HG03457 (cell line): Measurements from ENCODE around the gene CSF2RB.

Experiments
- ATAC-seq: cut with Tn5 transposase; IDR thresholded peaks from one replicate; pipeline ENCODE4 v1.9.1; 2021; ENCODE audit warnings: moderate number of reproducible peaks; ENCODE audit not compliant: unreplicated experiment

CSF2RB gene

DNA sequence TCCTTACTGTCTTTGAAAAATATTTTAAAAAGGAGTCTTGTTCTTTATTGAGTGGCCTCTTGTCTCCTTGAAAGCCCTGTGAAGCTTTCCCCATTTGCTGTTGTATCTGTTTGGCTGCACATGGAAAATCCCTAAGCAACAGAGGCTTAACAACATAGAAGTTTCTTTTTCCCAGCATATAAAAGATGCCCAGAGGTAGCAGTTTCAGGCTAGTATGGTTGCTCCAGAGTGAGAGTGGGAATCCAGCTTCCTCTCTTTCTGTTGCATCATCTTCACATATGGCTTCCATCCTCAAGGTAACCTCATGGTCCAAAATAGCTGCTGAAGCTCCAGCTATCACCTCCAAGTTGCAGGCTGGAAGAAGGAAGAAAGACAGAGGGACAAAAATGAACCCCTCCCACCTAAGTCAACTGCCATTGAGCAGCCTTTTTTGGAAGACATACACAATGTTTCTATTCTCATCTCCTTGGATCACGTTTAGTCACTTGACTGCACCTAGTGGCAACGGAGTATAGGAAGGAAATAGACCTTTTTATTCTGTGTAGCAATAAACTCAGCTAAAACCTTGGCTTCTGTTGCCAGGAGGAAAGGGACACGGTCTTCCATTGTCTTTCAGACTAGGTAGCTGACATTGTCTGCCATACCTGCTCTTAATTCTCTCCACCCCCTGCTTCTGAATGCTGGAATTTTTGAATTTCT lies 5.3 kb downstream of the CSF2RB start:
- ATAC-seq: no peak

DNA sequence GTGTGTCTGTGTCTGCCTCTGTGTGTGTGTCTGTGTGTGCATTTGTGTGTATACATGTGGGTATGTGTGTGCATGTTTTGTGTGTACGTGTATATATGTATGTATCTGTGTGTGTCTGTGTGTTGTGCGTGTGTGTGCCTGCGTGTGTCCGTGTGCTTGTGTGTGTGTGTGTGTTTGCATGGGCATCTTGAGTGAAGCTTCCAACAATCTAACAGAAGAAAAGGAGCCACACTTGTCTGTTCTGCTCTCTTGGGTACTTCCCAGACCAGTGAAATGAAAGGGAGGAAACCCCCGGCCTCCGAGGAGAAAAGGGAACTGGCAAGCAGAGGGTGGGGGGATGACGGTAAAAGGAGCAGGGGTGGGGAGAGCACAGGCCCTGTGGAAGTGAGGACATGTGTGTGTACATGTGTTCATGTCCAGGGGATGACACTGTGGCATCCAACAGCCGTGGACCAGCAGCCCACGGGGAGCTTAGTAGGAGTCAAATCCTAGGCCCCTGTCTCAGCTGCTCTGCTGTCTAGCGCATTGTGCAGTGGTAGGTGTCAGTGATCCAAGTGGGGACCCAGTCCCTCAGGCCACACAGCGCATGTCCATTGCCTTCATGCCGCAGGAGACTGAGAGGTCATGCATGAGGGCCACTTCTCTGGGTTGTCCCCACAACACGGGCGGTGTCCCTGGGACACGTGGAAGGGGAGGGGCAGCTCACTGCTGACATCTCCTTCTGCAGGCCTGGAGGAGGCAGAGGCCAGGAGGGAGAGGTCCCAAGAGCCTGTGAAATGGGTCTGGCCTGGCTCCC lies 8.1 kb downstream of the CSF2RB start:
- ATAC-seq: no peak

DNA sequence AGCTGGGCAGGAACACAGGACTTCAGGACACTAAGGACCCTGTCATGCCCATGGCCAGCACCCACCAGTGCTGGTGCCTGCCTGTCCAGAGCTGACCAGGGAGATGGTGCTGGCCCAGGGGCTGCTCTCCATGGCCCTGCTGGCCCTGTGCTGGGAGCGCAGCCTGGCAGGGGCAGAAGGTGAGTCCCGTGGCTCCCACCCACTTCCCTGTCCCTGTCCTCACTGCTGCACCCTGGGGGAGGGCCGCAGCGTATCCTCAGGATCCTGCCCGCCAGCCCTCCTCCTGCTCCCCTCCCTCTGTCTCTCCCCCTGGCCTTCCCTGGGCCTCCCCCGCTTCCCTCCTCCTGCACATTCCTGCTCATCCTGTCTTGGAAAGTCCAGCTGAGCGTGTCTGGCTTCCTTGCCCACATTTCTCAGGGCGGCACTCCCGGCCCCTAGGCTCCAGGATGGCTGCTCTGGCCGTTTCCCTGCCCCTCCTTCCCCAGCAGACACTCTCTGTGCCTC lies 8.7 kb downstream of the CSF2RB start:
- no peak for ATAC-seq

DNA sequence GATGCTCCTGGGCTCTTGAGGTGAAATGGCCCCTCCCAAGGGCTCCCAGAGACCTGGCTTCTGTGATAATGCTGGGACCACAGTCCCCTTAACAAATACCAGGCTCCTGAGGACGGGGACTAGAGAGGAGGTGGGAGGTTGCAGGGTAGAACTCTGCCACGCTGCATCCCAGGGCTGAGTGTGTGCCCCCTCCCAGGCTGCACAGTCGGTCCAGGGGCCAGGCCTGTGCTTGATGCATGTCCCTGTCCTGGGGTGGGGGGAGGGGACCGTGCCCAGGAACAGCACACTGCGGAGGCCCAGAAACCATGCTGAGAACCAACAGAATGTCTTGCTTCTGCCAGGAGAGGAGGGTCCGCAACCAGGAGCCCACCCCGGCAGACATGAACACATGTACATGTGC lies 9.3 kb downstream of the CSF2RB start:
- ATAC-seq: no peak

DNA sequence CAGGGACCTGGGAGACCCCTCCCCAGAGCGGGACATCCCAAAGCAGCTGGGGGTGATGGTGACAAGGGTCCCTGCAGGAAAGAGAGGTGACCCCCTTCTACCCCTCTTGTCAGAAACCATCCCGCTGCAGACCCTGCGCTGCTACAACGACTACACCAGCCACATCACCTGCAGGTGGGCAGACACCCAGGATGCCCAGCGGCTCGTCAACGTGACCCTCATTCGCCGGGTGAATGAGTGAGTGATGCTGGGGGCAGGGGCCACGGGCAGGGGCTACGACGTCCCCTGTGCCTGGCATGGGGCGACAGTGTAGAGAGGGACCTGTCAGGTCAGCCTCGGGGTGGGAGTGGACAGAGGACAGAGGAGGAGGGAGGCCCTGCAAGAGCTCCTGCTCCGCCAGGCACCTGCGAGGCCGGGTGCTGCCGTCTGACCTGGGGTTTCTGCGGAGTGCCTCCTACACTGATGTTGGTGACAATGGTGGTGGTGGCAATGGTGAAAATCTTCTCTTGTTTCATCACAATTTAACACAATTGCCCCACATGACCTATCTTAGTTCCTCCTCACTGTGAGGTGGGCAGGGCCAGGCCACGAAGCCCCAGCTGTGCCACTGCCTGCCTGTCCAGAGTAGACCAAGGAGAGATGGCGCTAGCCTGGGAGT lies 9.8 kb downstream of the CSF2RB start:
- no peak for ATAC-seq

DNA sequence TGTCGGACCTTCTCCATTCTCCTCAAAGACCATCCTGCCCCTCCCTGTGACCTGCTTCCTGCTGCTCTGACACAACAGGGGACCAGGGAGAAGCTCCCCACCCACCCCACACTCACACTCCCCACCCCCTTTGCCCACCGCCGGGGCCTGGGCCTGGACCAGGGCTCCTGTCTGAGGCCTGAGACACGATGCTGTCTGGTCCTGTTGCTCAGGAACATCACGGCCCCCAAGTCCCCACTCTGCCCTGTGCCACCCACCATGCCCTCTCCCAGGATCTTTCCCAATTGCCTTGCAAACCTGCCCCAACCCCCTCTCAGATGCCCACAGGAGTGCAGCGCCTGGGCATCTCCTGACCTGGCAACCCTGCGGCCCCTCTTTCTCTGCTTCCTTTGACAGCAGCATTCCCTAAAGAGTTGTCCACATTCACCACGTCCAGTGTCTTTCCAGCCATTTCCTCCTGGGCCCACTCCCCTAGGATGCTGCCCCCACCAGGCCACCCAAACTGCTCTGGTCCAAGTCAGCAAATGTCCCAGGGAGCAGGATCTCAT lies 10.8 kb downstream of the CSF2RB start:
- no peak for ATAC-seq

DNA sequence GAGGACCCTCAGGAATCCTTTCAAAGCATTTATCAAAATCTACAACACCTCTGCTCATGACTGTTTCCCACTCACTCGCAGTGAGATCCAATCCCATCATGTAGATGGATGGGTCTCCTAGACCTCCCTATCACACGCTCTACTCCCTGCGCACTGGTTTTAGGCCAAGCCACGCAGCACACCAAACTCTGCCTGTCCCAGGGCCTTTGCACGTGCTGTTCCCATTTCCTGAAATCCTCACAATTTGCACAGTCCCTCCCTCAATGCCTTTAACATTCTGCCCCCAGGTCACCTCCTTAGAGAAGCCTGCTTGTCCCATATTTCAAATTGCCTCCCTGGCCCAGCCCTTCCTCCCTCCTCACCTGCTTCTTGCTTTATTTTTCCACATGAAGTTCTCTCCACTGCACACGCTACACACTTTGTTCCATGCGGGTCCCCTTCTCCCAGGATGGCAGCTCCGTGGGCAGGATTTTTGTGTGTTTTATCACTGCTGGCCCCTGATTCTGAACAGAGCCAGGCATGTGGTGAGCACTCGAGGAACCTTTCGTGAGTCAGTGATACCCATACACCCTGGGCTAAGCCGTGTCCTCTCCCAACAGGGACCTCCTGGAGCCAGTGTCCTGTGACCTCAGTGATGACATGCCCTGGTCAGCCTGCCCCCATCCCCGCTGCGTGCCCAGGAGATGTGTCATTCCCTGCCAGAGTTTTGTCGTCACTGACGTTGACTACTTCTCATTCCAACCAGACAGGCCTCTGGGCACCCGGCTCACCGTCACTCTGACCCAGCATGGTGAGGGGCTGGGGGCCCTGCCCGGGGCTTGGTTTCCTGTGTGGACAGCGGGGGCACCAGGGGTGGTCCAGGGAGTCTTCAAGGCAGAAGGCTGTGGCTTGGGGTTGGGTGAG lies 12.2 kb downstream of the CSF2RB start:
- no peak for ATAC-seq

DNA sequence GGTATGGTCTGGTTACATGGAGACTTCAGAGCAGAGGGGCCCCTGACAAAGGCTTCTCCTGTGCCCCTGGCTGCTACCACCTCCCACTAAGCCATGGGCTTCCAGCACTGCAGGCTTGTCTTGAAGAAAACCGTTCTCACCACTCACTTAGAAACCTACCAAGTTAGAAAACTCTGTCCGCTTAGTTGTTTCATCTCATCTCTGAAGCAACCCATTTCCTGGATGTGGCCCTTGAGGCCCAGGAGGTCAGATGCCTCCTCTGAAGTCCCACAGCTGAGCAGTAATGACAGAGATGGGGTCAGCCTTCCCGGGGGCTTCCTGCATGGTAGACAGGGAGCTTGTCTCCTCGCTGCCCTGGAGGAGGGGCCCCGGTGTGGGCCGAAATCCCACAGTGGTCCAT lies 12.9 kb downstream of the CSF2RB start:
- ATAC-seq: no peak

DNA sequence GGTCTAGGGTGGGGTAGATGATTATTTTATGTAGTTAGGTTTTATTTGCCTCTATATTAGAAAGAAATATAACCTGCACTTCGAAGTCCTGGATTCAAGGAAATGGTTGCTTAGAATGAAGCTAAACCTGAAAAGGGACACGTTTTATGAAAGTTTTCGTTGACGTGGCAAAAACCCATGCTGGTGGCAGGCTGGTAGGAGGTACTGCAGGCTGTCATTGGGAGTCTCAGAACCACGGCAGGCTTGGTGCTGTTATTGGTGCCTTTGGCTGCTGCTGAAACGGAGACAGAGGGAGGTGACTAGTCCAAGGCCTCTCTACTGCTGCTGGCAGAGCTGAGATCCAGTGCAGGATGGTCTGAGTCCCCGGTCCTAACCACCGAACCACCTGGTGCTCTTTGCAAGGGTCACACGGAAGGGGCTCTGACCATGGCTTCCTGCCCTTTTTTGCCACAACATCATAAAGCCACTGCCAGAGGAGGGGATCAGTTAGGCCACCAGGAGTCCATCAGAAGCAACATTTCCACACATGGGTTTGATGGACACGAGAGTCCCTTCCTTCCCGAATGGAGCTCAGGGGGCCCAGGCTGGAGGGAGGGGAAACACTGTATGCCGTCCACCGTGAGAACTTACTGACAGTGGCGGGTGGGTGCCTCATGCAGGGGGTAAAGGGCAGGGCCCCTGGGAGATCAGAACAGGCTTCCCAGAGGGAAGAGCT lies 13.4 kb downstream of the CSF2RB start:
- no peak for ATAC-seq

DNA sequence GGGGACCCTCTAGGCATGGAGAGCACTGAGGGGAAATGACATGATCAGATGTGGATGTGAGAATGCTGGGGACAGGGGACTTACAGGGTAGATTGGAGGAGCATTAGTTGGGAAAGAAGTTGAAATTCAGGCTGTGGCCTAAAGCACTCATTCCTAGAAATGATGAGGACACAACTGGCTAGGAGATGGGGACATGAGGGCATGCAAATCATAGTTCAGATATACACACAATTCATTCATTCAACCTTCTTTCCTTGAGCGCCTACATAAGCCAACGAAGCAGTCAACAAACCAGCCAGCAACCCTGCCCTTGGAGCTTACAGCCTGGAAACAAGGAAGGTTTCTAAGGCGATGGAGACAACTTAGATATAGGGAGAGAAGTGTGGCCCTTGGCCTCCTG lies 14.2 kb downstream of the CSF2RB start:
- no peak for ATAC-seq

DNA sequence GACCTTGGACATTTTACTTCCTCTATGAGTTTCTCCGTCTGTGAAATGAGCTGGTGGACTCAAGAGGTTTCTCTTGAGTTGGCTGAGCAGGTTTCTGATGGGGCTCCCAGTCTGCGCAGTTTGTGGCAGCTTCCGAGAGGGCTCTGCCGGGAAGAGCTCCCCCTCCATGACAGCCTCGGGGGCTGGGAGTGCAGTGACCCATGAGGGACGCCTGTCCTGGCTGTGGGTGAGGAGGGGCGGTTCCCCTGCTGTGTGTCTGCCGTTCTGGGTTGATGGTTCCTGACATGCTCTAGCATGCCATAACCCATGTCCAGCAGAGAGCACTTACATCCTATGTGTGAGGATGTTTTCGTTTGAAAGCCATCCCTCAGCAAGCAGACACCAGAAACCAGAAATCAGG lies 14.8 kb downstream of the CSF2RB start:
- no peak for ATAC-seq

DNA sequence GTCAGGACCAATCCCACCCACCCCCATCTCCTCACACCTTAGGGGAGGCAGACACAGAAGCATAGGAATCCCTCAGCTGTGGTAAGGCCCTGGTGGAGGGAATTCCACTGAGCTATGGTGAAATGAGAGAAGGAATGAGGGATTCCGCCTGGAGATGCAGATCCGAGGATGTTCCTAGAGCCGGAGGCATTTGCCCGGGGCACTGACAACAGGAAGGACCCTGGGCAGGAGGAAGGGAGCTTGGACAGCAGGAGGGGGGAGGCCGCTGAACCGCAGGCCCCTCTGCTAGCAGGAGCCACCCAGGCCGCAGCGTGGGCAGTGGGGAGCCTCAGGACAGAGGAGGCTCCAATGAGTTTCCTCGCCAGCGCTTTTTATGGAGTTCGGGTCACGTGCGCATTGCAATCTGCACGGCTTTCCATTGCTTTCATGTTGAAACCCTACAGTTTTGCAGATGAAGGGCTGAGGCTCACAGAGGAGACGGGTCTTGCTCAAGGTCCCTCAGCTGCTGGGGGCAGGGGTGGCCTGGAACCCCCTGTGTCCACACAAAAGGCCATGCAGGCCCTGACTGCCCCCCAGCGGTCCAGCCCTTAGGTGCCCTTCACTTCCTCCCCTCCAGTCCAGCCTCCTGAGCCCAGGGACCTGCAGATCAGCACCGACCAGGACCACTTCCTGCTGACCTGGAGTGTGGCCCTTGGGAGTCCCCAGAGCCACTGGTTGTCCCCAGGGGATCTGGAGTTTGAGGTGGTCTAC lies 15.5 kb downstream of the CSF2RB start:
- ATAC-seq: no peak

DNA sequence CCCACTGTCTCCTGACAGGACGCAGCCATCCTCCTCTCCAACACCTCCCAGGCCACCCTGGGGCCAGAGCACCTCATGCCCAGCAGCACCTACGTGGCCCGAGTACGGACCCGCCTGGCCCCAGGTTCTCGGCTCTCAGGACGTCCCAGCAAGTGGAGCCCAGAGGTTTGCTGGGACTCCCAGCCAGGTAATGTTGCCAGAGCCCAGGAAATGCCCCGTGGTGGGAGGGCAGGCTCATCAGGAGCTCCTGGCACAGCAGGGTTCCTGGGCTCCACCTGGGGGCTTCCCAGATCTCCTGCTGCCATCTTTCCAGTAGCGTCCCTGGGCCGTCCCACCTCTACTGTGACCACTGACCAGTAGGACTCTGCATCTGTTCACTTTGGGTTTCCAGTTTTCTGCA lies 16.2 kb downstream of the CSF2RB start:
- no peak for ATAC-seq

DNA sequence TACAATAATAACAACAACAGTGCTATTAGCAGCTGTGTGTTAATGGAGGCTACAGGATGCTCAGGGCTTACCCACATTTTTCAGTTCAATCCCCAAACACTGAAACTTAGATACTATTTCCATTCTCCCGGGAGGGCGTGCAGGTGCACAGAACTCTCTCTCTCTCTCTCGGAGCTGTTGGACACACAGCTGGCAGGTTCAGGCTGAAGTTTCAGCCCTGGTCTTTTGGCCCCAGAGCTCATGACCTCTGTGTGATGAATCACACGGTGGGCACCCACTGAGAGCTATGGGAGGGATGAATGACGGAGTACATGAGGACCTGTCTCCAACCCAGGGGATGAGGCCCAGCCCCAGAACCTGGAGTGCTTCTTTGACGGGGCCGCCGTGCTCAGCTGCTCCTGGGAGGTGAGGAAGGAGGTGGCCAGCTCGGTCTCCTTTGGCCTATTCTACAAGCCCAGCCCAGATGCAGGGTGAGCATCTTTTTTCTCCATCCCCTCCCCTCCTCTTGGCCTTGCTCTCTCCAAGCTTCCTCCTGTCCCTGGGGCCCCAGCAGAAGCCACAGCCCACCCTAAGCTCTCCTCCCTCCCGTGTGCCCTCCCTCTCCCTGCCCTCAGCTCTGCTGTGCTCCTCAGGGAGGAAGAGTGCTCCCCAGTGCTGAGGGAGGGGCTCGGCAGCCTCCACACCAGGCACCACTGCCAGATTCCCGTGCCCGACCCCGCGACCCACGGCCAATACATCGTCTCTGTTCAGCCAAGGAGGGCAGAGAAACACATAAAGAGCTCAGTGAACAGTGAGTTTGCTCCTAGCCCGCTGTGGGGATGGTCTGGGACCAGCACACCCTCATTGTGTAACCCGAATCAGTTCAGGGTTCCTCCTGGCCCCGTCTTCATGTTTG lies 16.9 kb downstream of the CSF2RB start:
- no peak for ATAC-seq

DNA sequence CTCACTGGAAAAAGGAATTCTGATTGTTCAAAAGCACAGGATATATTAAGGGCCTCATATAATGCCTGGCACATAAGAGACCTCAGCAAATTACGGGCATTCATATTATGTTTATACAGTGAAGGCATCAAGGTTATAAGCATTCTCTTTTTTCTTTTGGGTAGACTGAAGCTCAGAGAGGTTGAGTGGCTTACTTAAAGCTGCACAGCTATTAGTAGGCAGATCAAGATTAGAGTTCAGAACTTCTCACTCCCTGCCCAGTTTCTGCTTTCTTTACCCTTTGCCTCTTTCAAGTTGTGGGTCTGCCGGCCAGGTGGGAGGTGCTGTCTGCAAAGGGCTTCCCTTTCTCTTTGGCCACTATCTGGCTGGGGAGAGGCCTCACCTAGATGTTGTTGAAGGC lies 18.0 kb downstream of the CSF2RB start:
- no peak for ATAC-seq

DNA sequence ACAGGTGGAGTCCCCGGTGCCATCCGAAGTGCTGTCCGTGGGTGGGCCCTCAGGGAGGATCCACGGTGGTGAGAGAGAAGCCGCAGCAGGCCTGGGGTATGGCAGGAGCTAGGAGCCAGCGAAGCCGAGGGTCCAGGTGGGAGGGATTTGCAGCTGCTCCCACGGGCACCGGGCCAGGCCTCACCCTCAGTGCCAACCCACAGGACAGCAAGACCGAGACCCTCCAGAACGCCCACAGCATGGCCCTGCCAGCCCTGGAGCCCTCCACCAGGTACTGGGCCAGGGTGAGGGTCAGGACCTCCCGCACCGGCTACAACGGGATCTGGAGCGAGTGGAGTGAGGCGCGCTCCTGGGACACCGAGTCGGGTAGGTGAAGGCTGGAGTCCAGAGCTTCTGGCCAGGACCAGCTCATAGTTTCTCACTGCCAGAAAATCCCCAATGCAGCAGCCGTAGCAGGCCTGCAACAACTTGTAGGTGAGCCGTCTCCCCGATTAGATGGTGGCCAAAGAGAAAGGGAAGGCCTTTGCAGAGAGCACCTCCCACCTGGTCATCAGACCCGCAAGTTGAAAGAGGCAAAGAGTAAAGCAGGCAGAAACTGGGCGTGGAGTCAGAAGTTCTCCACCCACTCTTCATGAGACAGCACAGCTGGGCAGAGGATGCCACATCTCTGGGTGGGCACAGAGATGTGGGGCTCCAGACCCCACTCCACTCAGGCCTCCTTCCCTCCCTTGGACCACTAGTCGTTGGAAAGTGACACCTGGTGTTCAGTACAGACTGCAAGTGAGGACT lies 20.4 kb downstream of the CSF2RB start:
- no peak for ATAC-seq
